Spleen (tissue), 7 donors: ENCODE results near the gene TKT.

ENCODE experiments used
- POLR2AphosphoS5 ChIP-seq, 3 donors: sonication (generic); formaldehyde crosslinking; IDR thresholded peaks; one replicate each; pipeline ENCODE4 v1.5.1; 2017; ENCODE audit warnings: antibody characterized with exemption in 3 of 3
- TF ChIP-seq, protein P1 (sequence below), 11 experiments: fragments of 200-600 bp in 7 of 11; fragments of 450-650 bp in 4 of 11; sonication (generic) in 4 of 11; IDR thresholded peaks in 8 of 11; conservative IDR thresholded peaks in 3 of 11; 1 replicate in 7 of 11; 2 replicates in 4 of 11; pipeline versions ENCODE4 v1.4.0 to v1.8.0; 2016 to 2021; ENCODE audit warnings: antibody characterized with exemption in 11 of 11, inconsistent platforms in 4 of 11, mild to moderate bottlenecking in 1 of 11
- donor health status: DM: no; HTN: no; CAD: no; lungs with moderate emphysema.
- donor health status: DM: no; HTN: no; CAD: no.
- donor health status: DM: no; HTN: no; CAD: no.

DNA sequence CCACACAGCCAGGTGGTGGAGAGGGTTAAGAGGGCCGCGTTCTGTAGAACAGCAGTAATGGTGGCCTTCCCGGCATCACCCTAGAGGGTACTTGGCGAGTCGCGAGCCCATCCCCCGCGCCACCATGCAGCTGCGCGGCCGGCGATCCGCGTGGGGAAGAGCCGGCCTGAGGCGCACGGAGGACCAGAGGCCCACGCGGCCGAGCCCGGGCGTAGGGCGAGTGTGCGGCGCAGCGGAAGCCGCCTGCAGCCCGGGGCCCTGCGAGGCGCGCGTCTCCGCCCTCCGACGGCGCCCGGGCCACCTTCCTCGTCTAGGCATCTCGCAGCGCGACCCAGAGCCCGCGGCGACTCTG, 423 bp downstream of the TKT start:
- TF ChIP-seq, protein P1, sequence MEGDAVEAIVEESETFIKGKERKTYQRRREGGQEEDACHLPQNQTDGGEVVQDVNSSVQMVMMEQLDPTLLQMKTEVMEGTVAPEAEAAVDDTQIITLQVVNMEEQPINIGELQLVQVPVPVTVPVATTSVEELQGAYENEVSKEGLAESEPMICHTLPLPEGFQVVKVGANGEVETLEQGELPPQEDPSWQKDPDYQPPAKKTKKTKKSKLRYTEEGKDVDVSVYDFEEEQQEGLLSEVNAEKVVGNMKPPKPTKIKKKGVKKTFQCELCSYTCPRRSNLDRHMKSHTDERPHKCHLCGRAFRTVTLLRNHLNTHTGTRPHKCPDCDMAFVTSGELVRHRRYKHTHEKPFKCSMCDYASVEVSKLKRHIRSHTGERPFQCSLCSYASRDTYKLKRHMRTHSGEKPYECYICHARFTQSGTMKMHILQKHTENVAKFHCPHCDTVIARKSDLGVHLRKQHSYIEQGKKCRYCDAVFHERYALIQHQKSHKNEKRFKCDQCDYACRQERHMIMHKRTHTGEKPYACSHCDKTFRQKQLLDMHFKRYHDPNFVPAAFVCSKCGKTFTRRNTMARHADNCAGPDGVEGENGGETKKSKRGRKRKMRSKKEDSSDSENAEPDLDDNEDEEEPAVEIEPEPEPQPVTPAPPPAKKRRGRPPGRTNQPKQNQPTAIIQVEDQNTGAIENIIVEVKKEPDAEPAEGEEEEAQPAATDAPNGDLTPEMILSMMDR (IDR thresholded peaks at IDR 0.05 in 8 of 11, conservative IDR thresholded peaks at IDR 0.05 in 3 of 11) = no peak
- TF ChIP-seq POLR2AphosphoS5 (IDR thresholded peaks at IDR 0.05) = no peak
